Spleen (tissue), 7 donors: Measurements from ENCODE around the gene PHF3.

Source experiments
- CTCF ChIP-seq, 11 experiments: fragments of 200-600 bp in 7 of 11; fragments of 450-650 bp in 4 of 11; sonication (generic) in 4 of 11; IDR thresholded peaks in 8 of 11; conservative IDR thresholded peaks in 3 of 11; 1 replicate in 7 of 11; 2 replicates in 4 of 11; pipeline versions ENCODE4 v1.4.0 to v1.8.0; 2016 to 2021; ENCODE audit warnings: antibody characterized with exemption in 11 of 11, inconsistent platforms in 4 of 11, mild to moderate bottlenecking in 1 of 11
- POLR2A ChIP-seq, 3 donors: fragments of 450-650 bp; IDR thresholded peaks; one replicate each; pipeline ENCODE4 v1.5.1; 2017; ENCODE audit warnings: antibody characterized with exemption in 3 of 3, mild to moderate bottlenecking in 1 of 3
- donor health status: DM: no; HTN: no; CAD: no; lungs with moderate emphysema.
- donor health status: DM: no; HTN: no; CAD: no.
- donor health status: DM: no; HTN: no; CAD: no.

DNA sequence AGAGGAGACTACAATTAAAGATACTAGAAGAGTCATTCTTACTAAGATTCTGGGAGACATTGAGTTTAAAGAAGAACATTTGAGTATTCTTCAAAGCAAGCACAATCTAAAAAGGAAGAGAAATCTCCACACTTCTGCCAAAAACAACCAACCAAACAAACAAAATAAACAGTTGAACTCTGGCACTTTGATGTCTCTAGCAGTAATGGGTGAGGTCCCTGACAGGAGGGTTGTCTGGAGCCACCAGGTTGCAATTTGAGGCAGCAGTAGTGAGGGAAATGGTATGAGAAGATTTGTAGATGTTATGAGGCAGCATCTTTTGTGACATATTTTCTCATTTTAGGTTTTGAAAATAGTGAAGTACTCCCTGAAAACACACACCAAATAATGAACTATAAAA lies 108.1 kb downstream of the PHF3 start:
- TF ChIP-seq CTCF (IDR thresholded peaks at IDR 0.05 in 8 of 11, conservative IDR thresholded peaks at IDR 0.05 in 3 of 11) (no peak), POLR2A (IDR thresholded peaks at IDR 0.05) (no peak)
